HepG2 (cell line): Measurements from ENCODE around the gene GON7. TPM values are rescaled to one million over a fixed set of nuclear protein-coding genes. Genes with fewer than 3 reads are reported as not detected.

Source experiments
- DNMT1 ChIP-seq: sonication (generic); formaldehyde crosslinking; IDR thresholded peaks from 2 replicates; pipeline ENCODE4 v1.5.1; 2020; ENCODE audit warnings: mild to moderate bottlenecking, missing genetic modification reagents
- EED ChIP-seq: sonication (generic); formaldehyde crosslinking; IDR thresholded peaks from 2 replicates; pipeline ENCODE4 v1.5.0; 2020; ENCODE audit warnings: mild to moderate bottlenecking, missing genetic modification reagents
- ETV5 ChIP-seq: IDR thresholded peaks from 2 replicates; pipeline ENCODE4 v1.6.1; 2018; ENCODE audit warnings: missing biosample characterization, missing genetic modification reagents, inconsistent platforms, borderline replicate concordance
- GPN1 ChIP-seq: sonication (generic); formaldehyde crosslinking; IDR thresholded peaks from 2 replicates; pipeline ENCODE4 v1.5.1; 2020; ENCODE audit warnings: missing genetic modification reagents, borderline replicate concordance
- HES4 ChIP-seq: sonication (generic); formaldehyde crosslinking; IDR thresholded peaks from 2 replicates; pipeline ENCODE4 v1.9.0; 2021; ENCODE audit warnings: mild to moderate bottlenecking, missing genetic modification reagents, borderline replicate concordance
- KAT2B ChIP-seq: fragments of 150-350 bp; IDR thresholded peaks from 2 replicates; pipeline ENCODE4 v1.6.1; 2014; ENCODE audit warnings: low read depth, low read length, borderline replicate concordance
- MEIS1 ChIP-seq: sonication (generic); formaldehyde crosslinking; IDR thresholded peaks from 2 replicates; pipeline ENCODE4 v1.9.0; 2021; ENCODE audit warnings: mild to moderate bottlenecking, missing genetic modification reagents, moderate library complexity, borderline replicate concordance
- MXD4 ChIP-seq: IDR thresholded peaks from 2 replicates; pipeline ENCODE4 v1.6.1; 2016; ENCODE audit warnings: mild to moderate bottlenecking, missing biosample characterization, missing genetic modification reagents
- NCOA2 ChIP-seq: sonication (generic); formaldehyde crosslinking; IDR thresholded peaks from 2 replicates; pipeline ENCODE4 v1.8.0; 2022; ENCODE audit warnings: inconsistent platforms
- NFE2L1 ChIP-seq: sonication (generic); formaldehyde crosslinking; IDR thresholded peaks from 2 replicates; pipeline ENCODE4 v1.4.0; 2020; ENCODE audit warnings: missing genetic modification reagents, mild to moderate bottlenecking, borderline replicate concordance
- RXRB ChIP-seq: IDR thresholded peaks from 2 replicates; pipeline ENCODE4 v1.6.1; 2016; ENCODE audit warnings: borderline replicate concordance, missing genetic modification reagents, missing compliant biosample characterization
- SATB2 ChIP-seq: sonication (generic); formaldehyde crosslinking; IDR thresholded peaks from 2 replicates; pipeline ENCODE4 v1.5.0; 2020; ENCODE audit warnings: missing genetic modification reagents
- SP4 ChIP-seq: sonication (generic); formaldehyde crosslinking; IDR thresholded peaks from 2 replicates; pipeline ENCODE4 v1.8.1; 2023; ENCODE audit warnings: mild to moderate bottlenecking, missing genetic modification reagents
- SRSF1 ChIP-seq: fragments of 200-400 bp; formaldehyde crosslinking; optimal IDR thresholded peaks from 2 replicates; pipeline ENCODE3; 2017; ENCODE audit warnings: mild to moderate bottlenecking, low read depth, low read length, moderate library complexity
- SRY ChIP-seq: sonication (generic); formaldehyde crosslinking; IDR thresholded peaks from 2 replicates; pipeline ENCODE4 v1.8.0; 2022; ENCODE audit warnings: mild to moderate bottlenecking, missing genetic modification reagents
- ZBTB20 ChIP-seq: sonication (generic); formaldehyde crosslinking; IDR thresholded peaks from 2 replicates; pipeline ENCODE4 v1.8.1; 2023; ENCODE audit warnings: missing genetic modification reagents, low read depth, mild to moderate bottlenecking, borderline replicate concordance
- ZFYVE20 ChIP-seq: sonication (generic); formaldehyde crosslinking; IDR thresholded peaks from 2 replicates; pipeline ENCODE4 v1.8.0; 2023; ENCODE audit warnings: low read depth, mild to moderate bottlenecking, moderate library complexity, missing genetic modification reagents, borderline replicate concordance
- ZNF142 ChIP-seq: sonication (generic); formaldehyde crosslinking; IDR thresholded peaks from 2 replicates; pipeline ENCODE4 v1.4.0; 2020; ENCODE audit warnings: missing genetic modification reagents
- ZNF367 ChIP-seq: sonication (generic); formaldehyde crosslinking; IDR thresholded peaks from 2 replicates; pipeline ENCODE4 v1.4.0; 2020; ENCODE audit warnings: missing genetic modification reagents, borderline replicate concordance
- ZNF576 ChIP-seq: sonication (generic); formaldehyde crosslinking; IDR thresholded peaks from 2 replicates; pipeline ENCODE4 v1.4.0; 2020; ENCODE audit warnings: mild to moderate bottlenecking, missing genetic modification reagents
- ZNF607 ChIP-seq: sonication (generic); formaldehyde crosslinking; IDR thresholded peaks from 2 replicates; pipeline ENCODE4 v1.5.1; 2020; ENCODE audit warnings: missing genetic modification reagents, mild to moderate bottlenecking, borderline replicate concordance
- ZNF709 ChIP-seq: sonication (generic); formaldehyde crosslinking; IDR thresholded peaks from 2 replicates; pipeline ENCODE4 v1.5.0; 2020; ENCODE audit warnings: mild to moderate bottlenecking, missing genetic modification reagents
- ZNF720 ChIP-seq: sonication (generic); formaldehyde crosslinking; IDR thresholded peaks from 2 replicates; pipeline ENCODE4 v1.4.0; 2020; ENCODE audit warnings: missing genetic modification reagents
- ZSCAN25 ChIP-seq: sonication (generic); formaldehyde crosslinking; IDR thresholded peaks from 2 replicates; pipeline ENCODE4 v1.8.0; 2022; ENCODE audit warnings: mild to moderate bottlenecking, missing genetic modification reagents
- polyA plus RNA-seq, 8 experiments: library from polyadenylated mRNA; depleted of rRNA in 3 of 8; stranded (reverse) in 7 of 8; unstranded in 1 of 8; fragments of >200 nt; fragmentation: Illumina TruSeq in 4 of 8; extraction: Trizol in 4 of 8; gene quantifications; 2 replicates each; pipeline versions ENCODE4 v1.2.1 to v1.2.3, GENCODE V29; 2011 to 2016; ENCODE audit warnings: low read depth in 4 of 8, missing spikeins in 1 of 8, mixed read lengths in 1 of 8; ENCODE audit not compliant: insufficient read depth in 1 of 8
- total RNA-seq, 5 experiments: library from RNA; depleted of rRNA; stranded (reverse); fragments of >200 nt; fragmentation: Illumina TruSeq; extraction: Trizol; gene quantifications; 2 replicates each; pipeline ENCODE4 v1.2.3, GENCODE V29; 2016; ENCODE audit warnings: low read depth in 1 of 5

Gene GON7
- total and polyA plus RNA-seq, 2 of the 13 experiments (the other 11 are each of a cell fraction or from before 2014, with no cell fraction given): 11.9 to 28.0 TPM

- TF ChIP-seq ZNF576 (CRISPR knock-in tag) (no peak), DNMT1 (CRISPR knock-in tag) (peak; percentile 87; the same call in 1 of the 2 replicates), ZNF709 (CRISPR knock-in tag) (peak; percentile 71; the same call in 1 of the 2 replicates), ZFYVE20 (0 out of 2 replicates have a peak, but pooled peaks have one; percentile 23), SRY (CRISPR knock-in tag) (peak; percentile 79), SRSF1 (no peak), ZSCAN25 (peak; percentile 87), ZNF607 (peak; percentile 91), HES4 (CRISPR knock-in tag) (peak; percentile 77; the same call in 1 of the 2 replicates), ZNF142 (CRISPR knock-in tag) (peak; percentile 90; the same call in 1 of the 2 replicates), MEIS1 (CRISPR knock-in tag) (0 out of 2 replicates have a peak, but pooled peaks have one; percentile 43), SATB2 (CRISPR knock-in tag) (peak; percentile 92), GPN1 (0 out of 2 replicates have a peak, but pooled peaks have one; percentile 51), EED (CRISPR knock-in tag) (no peak), SP4 (CRISPR knock-in tag) (peak; percentile 80), ZNF720 (CRISPR knock-in tag) (no peak), KAT2B (no peak), NCOA2 (CRISPR knock-in tag) (no peak), ETV5 (CRISPR knock-in tag) (peak; percentile 63), ZNF367 (peak; percentile 59; the same call in 1 of the 2 replicates), RXRB (CRISPR knock-in tag) (peak; percentile 37; the same call in 1 of the 2 replicates), MXD4 (CRISPR knock-in tag) (no peak; the same call in 1 of the 2 replicates), NFE2L1 (CRISPR knock-in tag) (no peak), ZBTB20 (CRISPR knock-in tag) (peak; percentile 20; the same call in 1 of the 2 replicates)
Observed at GRCh38 chr14:93184391-93185348, 22.2 kb downstream of the GON7 start, which contains the start of the genes LYSET and MOAP1 (continued).
